Activated CD4-positive, CD25-positive, alpha-beta regulatory T cell treated with anti-CD3 and anti-CD28 coated beads, Interleukin-2, amount 50 U/mL, for 72 hours (primary cell): ENCODE measurements around the gene NFIC.
"Not testable (repeated sequence)": the region's sequence is repeated elsewhere in the genome, so short reads cannot be mapped to it uniquely, and the experiment has no call there.

Experiments
- DNase-seq: peaks from one replicate; pipeline ENCODE4 v3.0.0; 2021

NFIC gene

GRCh38 chr19:3338541-3339181 lies 27.7 kb upstream of the NFIC start:
- DNase-seq: peak; percentile 48

DNA sequence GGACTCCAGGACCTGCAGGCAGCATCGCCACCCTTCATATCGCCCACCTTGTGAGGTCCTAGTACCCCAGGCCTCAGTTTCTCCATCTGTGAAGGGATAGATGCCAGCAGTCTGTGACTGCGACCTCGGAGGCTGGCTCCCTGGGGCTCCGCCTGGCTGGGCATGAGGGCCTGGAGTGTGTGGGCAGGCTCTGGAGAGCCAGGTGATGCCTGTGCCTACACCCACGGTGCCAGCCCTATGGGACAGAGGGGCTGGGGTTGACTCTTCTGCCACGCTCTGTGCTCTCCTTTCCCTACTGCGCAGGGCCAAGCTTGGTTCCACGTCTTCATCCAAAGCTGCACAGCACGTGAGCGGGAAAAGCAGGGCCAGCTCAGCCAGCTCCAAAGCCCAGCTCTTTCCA lies 26.0 kb upstream of the NFIC start:
- DNase-seq: no peak

DNA sequence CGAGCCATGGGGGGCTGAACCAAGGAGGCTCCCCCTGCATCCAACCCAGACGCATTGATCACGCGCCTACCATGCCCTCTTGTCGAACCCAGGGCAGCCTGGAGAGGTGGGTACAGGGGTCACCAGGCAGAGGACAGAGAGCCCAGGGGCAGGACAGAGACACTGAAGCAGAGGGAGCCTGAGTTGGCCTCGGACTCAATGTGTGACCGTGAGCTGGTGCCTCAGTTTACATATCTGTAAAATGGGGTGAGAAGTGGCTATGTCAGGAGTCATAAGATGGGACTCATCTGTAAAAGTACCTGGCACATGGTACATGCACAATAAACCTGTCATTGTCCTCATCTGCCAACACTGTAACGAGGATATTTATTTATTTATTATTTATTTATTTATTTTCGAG lies 24.1 kb upstream of the NFIC start:
- no peak for DNase-seq

- DNase-seq: not testable (repeated sequence)
These were observed 23.4 kb upstream of the NFIC start for GRCh38 chr19:3342962-3343361.

DNA sequence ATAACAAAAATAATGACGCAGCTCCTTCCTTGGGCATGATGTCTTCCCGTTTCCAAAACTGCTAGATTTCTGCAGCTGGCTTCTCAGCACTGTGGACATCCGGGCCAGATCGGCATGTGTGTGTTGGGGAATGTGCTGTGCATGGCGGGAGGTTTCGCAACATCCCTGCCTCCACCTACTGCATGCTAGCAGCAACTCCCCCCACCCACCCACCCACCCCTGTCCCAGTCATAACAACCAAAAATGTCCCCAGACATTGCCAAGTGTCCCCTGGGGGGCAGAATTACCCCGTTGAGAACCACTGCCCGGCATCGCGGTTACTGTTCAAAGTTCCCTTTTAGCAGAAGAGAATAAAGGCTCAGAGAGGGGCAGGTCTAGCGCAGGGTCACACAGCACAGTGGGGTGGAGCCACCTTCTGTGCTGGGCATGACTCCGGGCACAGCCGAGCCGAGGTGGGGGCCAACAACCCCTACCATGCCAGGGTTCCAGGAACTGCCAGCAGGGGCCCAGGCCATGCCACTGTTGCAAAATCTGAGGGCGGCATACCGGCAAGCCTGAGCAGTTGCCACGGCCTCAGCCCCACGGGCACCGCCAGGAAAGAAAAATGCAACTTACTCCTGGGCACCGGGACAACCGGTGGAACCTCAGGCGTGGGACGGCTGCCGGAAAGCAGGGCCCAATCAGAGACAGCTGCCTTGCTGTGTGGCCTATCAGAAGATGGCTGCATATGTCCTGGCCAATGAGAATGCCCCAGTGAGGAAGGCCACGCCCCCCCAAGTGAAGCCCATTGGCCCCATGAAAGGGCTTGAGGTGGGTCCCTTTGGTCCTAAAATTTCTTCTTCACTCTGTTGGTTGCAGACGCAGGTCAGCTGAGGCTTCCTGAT lies 22.5 kb upstream of the NFIC start:
- DNase-seq: peak; percentile 57

GRCh38 chr19:3344608-3345598 lies 21.5 kb upstream of the NFIC start:
- no peak for DNase-seq

- DNase-seq: no peak
These were observed 20.4 kb upstream of the NFIC start for GRCh38 chr19:3345850-3346460.

- no peak for DNase-seq
These were observed 19.6 kb upstream of the NFIC start for GRCh38 chr19:3346677-3347353.

DNA sequence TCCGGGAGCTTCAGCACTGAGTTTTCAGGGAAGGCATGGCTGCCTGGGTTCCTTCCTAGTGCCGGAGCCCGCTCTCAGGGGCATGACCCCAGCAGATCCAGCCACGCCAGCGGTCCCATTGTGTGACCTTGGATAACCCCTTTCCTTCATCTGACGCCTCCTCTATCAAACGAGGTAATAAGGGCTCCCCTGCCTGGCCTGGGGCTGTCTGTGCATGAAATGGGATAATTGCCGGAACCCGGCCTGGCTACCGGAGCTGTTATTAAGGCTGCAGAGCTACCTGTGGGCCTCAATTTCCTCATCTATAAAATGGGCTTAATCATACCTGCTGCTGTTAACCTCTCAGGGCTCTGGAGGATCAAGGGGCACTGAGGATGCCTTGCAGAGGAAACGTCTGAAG lies 18.3 kb upstream of the NFIC start:
- DNase-seq: no peak

DNA sequence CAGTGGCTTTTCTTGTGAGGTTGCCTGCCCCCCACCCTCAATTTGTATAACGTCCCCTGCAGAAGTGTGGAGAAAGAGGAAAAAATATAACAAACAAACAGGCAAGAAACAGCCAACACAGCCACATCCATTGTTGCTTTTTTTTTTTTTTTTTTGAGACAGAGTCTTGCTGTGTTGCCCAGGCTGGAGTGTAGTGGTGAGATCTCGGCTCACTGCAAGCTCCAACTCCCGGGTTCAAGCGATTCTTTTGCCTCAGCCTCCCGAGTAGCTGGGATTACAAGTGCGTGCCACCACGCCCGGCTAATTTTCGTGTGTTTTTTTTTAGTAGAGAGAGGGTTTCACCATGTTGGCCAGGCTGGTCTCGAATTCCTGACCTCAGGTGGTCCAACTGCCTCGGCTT lies 17.9 kb upstream of the NFIC start:
- not testable (repeated sequence) for DNase-seq

- no peak for DNase-seq
These were observed 16.2 kb upstream of the NFIC start for GRCh38 chr19:3350014-3350663.

DNA sequence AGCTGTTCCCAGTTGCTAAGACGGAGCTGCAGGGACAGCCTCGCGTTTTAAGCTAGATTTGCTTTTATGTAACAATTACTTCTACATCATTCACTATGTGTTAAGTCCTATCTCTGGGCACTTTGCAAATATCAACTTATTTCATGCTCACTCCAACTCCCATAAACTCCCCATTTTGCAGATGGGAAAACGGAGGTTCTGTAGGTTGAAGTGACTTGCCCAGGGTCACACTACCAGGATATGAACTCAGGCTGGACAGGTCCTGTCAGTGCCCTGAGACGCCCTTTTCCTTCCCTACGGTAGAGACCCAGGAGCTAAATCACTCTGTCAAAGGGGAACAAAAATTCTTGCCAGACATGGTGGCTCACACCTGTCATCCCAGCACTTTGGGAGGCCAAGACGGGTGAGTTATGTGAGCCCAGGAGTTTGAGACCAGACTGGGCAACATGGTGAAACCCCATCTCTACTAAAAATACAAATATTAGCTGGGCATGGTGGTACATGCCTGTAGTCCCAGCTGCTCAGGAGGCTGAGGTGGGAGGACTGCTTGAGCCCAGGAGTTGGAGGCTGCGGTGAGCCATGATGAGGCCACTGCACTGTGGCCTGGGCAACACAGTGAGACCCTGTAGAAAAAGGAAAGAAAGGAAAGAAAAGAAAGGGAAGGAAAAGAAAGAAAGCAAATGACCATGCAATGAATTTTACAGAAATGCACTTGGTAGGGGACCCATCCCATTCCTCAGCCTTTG lies 14.5 kb upstream of the NFIC start:
- DNase-seq: no peak

GRCh38 chr19:3353493-3353892 lies 12.9 kb upstream of the NFIC start:
- DNase-seq: no peak

GRCh38 chr19:3356805-3357204 lies 9.6 kb upstream of the NFIC start:
- no peak for DNase-seq

DNA sequence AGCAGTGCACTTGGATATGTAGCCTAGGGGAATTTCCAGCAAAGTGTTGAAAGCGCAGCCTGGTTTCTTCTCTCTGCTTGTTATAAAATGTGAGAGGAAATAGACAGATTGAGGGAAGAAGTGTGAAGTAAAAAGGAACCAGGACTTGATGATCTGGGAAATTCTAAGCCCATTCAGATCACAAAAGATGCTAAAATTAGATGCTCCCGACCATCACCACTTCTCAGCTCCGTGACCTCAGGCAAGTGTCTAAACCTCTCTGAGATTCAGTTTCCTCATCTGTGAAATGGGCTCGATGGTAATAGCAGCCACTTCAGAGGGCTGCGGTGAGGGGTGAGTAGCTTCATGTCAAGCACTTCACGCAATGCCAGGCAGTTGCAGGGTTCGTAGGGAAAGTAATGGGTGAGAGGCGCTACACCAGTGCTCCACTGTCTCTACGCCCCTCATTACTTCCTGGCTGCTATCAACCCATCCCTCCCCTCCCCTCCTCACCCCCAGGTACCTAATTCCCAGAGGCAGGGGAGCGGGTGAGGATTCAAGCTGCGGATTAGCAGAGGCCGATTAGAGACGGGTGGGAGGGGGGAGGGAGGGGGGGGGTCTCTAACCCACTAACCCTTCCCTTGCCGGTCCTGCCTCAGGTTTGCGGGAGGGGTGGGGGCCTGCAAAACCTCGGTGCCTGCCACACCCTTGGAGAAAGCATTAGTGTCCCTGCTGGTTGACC lies 9.0 kb upstream of the NFIC start:
- DNase-seq: no peak

DNA sequence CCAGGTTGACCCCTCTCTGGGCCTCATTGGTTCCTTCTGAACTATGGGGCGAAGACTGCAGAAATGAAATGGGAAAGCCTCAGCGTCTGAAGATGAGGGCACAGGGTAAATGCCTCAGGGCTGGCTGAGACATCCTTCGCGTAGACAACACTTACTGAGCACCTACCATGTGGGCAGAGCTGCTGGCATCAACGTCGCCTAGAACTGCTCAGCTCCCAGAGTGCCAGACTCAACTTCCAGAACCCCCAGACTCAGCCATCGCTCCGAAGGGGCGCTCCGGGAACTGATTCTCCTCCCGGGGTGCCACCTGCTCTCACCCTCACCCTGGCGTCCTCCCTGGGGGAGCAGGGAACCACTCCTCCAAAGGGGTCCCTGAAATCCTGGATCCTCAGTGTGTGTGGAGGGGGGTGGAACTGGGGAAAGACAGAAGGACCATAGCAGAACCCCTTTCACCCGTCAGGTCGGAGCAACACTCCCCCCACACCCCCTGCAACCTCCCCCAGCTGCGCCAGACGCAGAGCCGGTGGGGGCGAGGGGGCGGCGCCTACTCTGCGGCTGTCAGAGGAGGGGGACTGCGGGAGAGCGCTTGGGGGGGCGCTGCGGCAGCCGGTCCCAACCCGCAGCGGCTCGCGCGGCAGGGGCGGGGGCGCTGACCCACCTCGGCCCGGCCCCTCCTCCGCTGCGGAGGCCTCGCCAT lies 8.2 kb upstream of the NFIC start:
- no peak for DNase-seq

- DNase-seq: no peak
These were observed 7.7 kb upstream of the NFIC start for GRCh38 chr19:3358689-3359014.

DNA sequence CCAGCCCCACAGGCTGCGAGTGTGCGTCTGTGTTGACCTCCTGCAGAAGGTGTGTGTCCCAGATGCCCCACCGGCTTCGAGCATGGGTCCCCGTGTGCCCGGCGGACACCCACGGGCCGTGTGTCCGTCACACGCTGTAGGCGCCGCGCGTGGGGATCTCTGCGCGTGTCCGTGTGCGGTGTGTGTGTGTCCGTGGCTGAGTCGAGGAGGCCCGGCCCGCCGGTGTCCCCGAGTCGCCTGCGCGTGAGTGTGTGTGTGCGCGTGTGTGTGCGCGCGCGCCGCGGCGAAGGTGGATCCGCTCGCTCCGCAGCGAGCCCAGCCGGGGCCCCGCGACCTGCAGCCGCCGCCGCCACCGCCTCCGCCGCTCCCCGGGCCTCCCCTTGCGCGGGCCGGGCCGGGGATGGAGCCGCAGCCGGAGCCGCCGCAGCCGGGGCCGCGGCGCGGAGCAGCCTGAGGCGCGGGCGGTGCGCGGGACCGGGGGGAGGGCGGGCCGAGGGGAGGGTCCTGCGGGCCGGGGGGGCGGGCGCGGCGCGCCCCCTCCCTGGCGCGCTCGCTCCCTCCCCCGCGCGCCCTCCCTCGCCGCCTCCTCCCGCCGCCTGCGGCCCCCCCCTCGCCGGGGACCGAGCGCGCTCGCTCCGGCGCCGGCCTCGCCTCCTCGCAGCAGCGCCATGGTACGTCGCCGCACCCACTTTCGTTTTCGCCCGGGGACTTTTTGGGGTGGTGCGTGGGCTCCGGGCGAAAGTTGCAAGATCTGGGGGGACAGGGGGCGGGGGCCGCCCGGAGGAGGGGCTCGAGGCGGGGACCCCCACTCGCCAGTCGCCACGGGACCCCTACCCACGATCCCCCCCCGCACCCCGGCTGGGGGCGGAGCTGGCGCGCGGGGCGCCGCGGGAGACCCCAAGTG lies 7.1 kb upstream of the NFIC start:
- DNase-seq: peak; percentile 58
